Loucy (cell line): ENCODE data around the gene PRPS1.

Experiments
- H2AFZ ChIP-seq: fragments of 200-600 bp; sonication (generic); 2 replicates; pipeline ENCODE4 v1.6.0; 2016; ENCODE audit warnings: antibody characterized with exemption, mild to moderate bottlenecking, low read length, moderate library complexity
- H3F3A ChIP-seq: fragments of 200-600 bp; 2 replicates; pipeline ENCODE4 v1.6.0; 2016; ENCODE audit warnings: antibody characterized with exemption, low read depth, mild to moderate bottlenecking
- H3K27me3 ChIP-seq: fragments of 200-600 bp; sonication (generic); 2 replicates; pipeline ENCODE4 v1.6.1; 2014; ENCODE audit warnings: low read length, mild to moderate bottlenecking; ENCODE audit not compliant: insufficient read depth, poor library complexity, severe bottlenecking
- H3K36me3 ChIP-seq: fragments of 200-600 bp; sonication (generic); 2 replicates; pipeline ENCODE4 v1.6.1; 2016; ENCODE audit warnings: low read length; ENCODE audit not compliant: insufficient read depth
- H3K4me1 ChIP-seq: fragments of 200-600 bp; sonication (generic); 2 replicates; pipeline ENCODE4 v1.5.1; 2014; ENCODE audit warnings: low read length, mild to moderate bottlenecking; ENCODE audit not compliant: insufficient read depth, poor library complexity, severe bottlenecking
- H3K4me2 ChIP-seq: fragments of 200-600 bp; sonication (generic); 2 replicates; pipeline ENCODE4 v1.6.0; 2014; ENCODE audit warnings: antibody characterized with exemption, low read length, low read depth, mild to moderate bottlenecking; ENCODE audit not compliant: poor library complexity, severe bottlenecking
- H3K4me3 ChIP-seq: fragments of 200-600 bp; sonication (generic); 2 replicates; pipeline ENCODE4 v1.5.1; 2014; ENCODE audit warnings: low read length, mild to moderate bottlenecking, mixed read lengths; ENCODE audit not compliant: poor library complexity, severe bottlenecking
- H3K79me2 ChIP-seq: fragments of 200-600 bp; sonication (generic); 2 replicates; pipeline ENCODE4 v1.6.1; 2014; ENCODE audit warnings: low read length; ENCODE audit not compliant: insufficient read depth
- H3K9ac ChIP-seq: fragments of 200-600 bp; sonication (generic); 2 replicates; pipeline ENCODE4 v1.6.0; 2014; ENCODE audit warnings: mild to moderate bottlenecking, low read depth, low read length, moderate library complexity; ENCODE audit not compliant: poor library complexity, severe bottlenecking
- H3K9me2 ChIP-seq: fragments of 200-600 bp; sonication (generic); replicated peaks from 2 replicates; pipeline ENCODE4 v1.6.1; 2016; ENCODE audit warnings: low read depth, low read length, mixed read lengths
- H3K9me3 ChIP-seq: fragments of 200-600 bp; sonication (generic); 2 replicates; pipeline ENCODE4 v1.6.1; 2014; ENCODE audit warnings: mild to moderate bottlenecking, antibody characterized with exemption, low read length, low read depth; ENCODE audit not compliant: insufficient read depth
- H4K20me1 ChIP-seq: fragments of 200-600 bp; sonication (generic); 2 replicates; pipeline ENCODE4 v1.6.0; 2014; ENCODE audit warnings: antibody characterized with exemption, low read length, mild to moderate bottlenecking; ENCODE audit not compliant: insufficient read depth, poor library complexity, severe bottlenecking
- CTCF ChIP-seq: fragments of 200-600 bp; sonication (generic); conservative IDR thresholded peaks from 2 replicates; pipeline ENCODE4 v1.5.1; 2014; ENCODE audit warnings: mild to moderate bottlenecking, antibody characterized with exemption, low read length
- EZH2phosphoT487 ChIP-seq: fragments of 200-600 bp; IDR thresholded peaks from 2 replicates; pipeline ENCODE4 v1.6.1; 2018; ENCODE audit warnings: antibody characterized with exemption, mild to moderate bottlenecking, moderate library complexity, borderline replicate concordance

Gene PRPS1

DNA sequence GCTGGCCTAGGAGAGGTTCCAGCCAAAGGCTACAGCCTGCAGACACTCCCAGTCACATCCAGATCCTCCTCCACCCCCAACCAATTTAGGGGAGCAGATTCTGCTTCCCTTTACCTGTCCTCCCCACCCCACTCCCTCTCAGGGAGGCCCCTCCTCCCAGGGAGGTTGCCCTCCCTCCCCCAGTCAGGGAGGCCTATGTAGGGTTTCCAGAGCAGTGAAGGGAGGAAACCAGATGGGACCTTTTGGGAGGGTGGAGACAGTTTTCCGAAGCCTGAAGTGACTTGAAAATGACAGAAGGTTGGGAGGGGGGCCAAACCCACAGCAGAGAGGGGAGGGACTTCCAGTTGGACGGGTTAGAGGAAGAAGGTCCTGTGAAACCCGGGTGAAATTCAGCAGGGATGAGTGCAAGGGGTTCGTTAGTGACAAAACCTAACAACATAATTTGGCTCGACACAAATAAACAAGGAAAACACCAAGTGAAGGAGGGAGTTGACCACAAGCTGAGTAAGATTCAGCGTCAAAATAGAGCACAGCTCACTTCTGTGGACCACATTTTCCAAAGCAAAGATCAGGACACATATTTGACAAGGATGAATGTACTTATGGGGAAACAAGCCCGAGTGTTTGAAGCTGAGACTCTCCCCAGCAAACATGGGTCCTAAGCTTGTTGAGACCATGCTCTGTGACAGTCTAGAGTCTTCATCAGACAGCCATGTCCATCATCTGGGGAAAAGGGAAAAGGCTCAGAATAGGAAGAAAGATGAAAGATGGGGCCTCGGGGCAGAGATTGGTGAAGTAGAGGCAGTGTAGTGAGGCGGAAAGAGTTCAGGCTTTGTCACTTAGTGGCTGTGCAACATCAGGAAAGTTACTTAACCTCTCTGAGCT lies 46.4 kb downstream of the PRPS1 start:
- TF ChIP-seq EZH2phosphoT487, result no peak
- TF ChIP-seq CTCF, result no peak
- Histone ChIP-seq H3K36me3 (no peaks in the 10 kb centered on the region), H3K4me1 (peaks cover 36% of the 10 kb centered on the region), H4K20me1 (no peaks in the 10 kb centered on the region), H3K4me2 (peak overlapping the region; percentile 95), H2AFZ (no peak overlapping the region), H3K9me2 (no peaks in the 10 kb centered on the region), H3K79me2 (peaks cover 11% of the 10 kb centered on the region; the same call in 1 of the 2 replicates), H3K4me3 (peak overlapping the region; percentile 72), H3K9me3 (no peaks in the 10 kb centered on the region), H3K9ac (peak overlapping the region; percentile 40), H3K27me3 (no peaks in the 10 kb centered on the region), H3F3A (peaks cover 7% of the 10 kb centered on the region; the same call in 1 of the 2 replicates)

DNA sequence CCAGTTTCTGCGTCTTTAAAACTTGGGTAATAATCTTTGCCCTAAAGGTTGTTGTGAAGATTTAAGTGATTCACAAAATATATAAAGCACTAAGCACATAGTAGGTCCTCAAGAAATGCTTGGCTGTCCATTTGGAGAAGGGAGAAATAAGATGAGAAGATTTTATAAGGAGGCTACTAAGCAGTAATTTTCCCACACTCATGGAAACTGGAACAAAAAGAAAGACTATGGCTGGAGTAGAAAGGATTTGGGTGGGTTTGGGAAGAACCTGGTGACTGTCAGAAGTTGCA lies 47.0 kb downstream of the PRPS1 start:
- Histone ChIP-seq H3K79me2 (peaks cover 17% of the 10 kb centered on the region; the same call in 1 of the 2 replicates), H3K4me2 (peak overlapping the region; percentile 95), H3F3A (peaks cover 7% of the 10 kb centered on the region; the same call in 1 of the 2 replicates), H2AFZ (no peak overlapping the region), H3K4me3 (no peak overlapping the region), H3K36me3 (no peaks in the 10 kb centered on the region), H3K4me1 (peaks cover 39% of the 10 kb centered on the region), H3K27me3 (no peaks in the 10 kb centered on the region), H3K9me3 (no peaks in the 10 kb centered on the region), H3K9ac (no peak overlapping the region), H3K9me2 (no peaks in the 10 kb centered on the region), H4K20me1 (no peaks in the 10 kb centered on the region)
- TF ChIP-seq CTCF (no peak), EZH2phosphoT487 (no peak)

DNA sequence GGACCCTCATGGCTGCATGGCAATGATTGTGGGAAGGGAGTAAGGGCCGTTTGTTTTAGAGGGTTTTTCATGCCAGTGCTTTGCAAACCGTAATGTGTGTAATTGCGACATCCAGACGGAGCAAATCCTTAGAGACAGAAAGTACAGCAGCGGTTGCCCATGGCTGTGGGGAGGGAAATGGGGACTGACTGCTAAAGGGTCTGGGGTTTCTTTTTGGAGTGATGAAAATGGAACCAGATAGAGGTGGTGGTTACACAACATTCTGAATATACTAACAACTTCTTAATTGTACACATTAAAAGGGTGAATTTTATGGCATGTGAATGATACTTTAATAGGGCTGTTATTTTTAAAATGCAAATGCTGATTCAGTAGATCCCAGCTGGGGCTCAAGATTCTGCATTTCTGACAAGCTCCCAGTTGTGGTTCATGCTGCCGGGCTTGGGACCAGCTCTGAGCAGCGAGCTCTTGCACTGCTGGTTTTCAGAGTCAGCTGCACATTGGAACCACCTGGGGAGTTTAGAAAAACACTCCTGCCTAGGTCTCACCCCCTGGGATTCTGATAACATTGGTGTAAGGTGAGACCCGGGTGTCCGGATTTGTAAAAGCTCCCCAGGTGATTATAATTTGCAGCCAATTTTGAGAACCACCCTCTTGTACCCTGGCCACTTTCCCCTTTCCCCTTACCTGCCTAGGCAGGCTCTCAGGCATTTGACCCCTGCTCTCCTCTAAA lies 47.7 kb downstream of the PRPS1 start:
- Histone ChIP-seq H3K4me1 (peaks cover 39% of the 10 kb centered on the region), H3K36me3 (no peaks in the 10 kb centered on the region), H3K9me3 (no peaks in the 10 kb centered on the region), H3K4me2 (no peak overlapping the region), H4K20me1 (no peaks in the 10 kb centered on the region), H3K9me2 (no peaks in the 10 kb centered on the region), H2AFZ (no peak overlapping the region), H3F3A (peaks cover 7% of the 10 kb centered on the region; the same call in 1 of the 2 replicates), H3K79me2 (peaks cover 23% of the 10 kb centered on the region; the same call in 1 of the 2 replicates), H3K9ac (no peak overlapping the region), H3K4me3 (no peak overlapping the region), H3K27me3 (no peaks in the 10 kb centered on the region)
- TF ChIP-seq CTCF, result no peak
- TF ChIP-seq EZH2phosphoT487, result no peak
